GM19035 (cell line): ENCODE results near the gene NUS1.
"Not testable (repeated sequence)": the region's sequence is repeated elsewhere in the genome, so short reads cannot be mapped to it uniquely, and the experiment has no call there.

ENCODE experiments used
- ATAC-seq: cut with Tn5 transposase; IDR thresholded peaks from one replicate; pipeline ENCODE4 v1.9.1; 2021; ENCODE audit not compliant: unreplicated experiment

Gene NUS1

DNA sequence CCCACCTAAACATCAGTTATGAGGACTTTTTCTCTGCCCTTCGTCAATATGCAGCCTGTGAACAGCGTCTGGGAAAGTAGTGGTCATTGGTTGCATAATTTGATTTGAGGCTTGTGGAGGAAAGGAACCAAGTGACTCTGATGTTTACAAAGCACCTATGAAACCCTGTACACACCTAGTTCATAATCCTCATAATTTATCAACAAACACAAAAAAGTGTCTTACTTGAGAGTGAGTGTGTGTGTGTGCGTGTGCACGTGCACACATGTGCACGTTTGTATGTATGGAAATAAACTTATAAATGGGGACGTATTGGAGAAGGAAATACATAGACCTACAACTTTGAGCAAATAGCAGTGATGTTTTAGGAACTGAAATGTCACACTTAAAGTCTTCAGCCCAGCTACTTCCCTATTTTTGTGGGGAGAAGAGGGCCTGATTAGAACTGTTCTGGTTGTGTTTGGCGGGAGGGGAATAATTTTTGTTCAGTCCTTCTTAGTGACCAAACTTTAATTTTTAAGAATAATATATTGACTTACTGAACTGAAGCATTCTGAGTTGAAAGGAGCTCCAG lies 31.8 kb downstream of the NUS1 start:
- not testable (repeated sequence) for ATAC-seq

DNA sequence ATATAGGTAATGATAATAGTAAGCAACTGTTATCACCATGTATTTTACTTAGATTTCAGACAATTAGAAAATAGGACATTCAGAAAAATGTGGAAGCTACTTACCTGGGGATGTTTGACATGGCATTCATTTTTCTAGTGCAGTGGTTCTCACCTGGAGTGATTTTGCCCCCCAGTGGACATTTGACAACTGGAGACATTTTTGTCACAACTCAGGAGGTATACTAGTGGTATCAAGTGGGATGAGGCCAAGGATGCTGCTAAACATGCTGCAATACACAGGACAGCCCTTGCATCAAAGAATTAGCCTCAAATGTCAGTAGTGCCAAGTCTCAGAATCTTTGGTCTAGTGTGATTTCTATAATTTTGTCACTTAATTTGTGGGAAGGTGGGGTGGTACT lies 36.1 kb downstream of the NUS1 start:
- ATAC-seq = no peak

GRCh38 chr6:117718895-117719294 lies 43.6 kb downstream of the NUS1 start:
- no peak for ATAC-seq

DNA sequence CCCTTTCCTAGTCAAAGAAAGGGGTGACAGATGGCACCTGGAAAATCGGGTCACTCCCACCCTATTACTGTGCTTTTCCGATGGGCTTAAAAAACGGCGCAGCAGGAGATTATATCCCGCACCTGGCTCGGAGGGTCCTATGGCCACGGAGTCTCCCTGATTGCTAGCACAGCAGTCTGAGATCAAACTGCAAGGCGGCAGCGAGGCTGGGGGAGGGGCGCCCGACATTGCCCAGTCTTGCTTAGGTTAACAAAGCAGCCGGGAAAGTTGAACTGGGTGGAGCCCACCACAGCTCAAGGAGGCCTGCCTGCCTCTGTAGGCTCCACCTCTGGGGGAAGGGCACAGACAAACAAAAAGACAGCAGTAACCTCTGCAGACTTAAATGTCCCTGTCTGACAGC lies 46.3 kb downstream of the NUS1 start:
- not testable (repeated sequence) for ATAC-seq

- no peak for ATAC-seq
Observed at GRCh38 chr6:117728626-117729025, 53.4 kb downstream of the NUS1 start.

DNA sequence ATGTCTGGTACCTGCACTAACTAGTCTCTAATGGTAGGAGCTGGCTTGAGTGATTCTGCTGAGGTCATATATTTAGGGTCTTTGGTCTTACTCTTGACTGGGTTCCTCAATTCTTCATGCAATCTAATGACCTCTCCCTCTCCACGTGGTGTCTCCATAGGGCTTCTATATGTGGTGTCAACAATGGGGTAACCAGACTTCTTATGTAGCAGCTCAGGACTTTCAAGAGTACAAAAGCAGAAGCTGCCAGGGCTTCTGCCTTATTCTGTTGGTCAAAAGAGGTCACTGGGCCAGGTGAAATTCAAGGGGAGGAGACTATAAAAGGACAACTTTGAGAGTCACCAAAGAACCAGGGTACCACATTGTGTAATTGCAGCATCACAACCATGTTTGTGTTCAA lies 54.3 kb downstream of the NUS1 start:
- ATAC-seq = no peak

DNA sequence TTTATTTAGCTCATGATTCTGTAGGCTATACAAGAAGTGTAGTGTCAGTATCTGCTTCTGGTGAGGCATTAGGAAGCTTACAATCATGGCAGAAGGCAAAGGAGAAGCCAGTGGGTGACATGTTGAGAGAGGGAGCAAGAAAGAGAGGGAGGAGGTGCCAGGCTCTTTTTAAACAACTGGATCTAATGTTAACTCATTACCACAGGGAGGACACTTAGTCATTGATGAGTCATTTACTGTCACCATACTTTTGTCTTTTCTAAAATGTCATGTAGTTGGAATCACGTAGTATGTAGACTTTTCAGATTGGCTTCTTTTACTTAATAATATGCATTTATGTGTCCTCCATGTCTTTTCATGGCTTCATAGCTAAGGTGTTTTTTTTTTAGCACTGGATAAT lies 58.1 kb downstream of the NUS1 start:
- no peak for ATAC-seq

DNA sequence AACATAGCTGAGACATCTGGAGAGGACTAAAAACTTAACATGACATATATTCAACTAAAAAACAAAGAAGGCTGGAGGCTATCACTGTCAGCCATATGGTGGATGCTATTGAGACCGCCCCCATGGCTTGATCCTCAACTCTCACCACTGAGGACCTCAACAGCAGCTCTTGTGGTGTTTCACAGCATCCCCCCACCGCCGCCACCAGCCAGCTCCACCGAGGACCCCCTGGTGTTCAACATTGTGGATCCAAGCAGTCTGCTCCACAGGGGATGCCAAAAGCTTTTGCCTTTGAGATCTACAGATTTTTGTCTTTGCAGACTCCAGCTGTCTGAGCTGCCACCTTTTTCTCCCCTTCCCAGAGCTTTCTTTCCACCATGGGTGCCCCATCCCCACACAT lies 64.6 kb downstream of the NUS1 start:
- no peak for ATAC-seq

DNA sequence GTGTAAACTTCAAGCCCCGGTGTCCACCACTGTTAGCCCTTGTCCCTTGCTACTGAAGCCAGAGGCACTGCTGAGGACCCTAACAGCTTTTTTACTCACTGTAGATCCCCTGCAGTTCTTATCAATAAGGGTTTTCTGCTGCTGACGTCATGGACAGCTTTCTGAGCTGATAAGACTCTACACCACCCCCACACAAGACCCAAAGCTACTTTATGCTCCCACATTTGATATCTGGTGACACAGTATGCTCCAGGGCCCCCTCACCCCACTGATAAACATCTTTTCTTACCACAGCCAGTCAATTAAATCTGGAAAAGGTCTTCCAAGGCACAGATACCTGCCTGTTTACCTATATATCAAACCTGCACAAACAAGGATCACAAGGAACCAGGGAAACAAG lies 65.3 kb downstream of the NUS1 start:
- no peak for ATAC-seq

DNA sequence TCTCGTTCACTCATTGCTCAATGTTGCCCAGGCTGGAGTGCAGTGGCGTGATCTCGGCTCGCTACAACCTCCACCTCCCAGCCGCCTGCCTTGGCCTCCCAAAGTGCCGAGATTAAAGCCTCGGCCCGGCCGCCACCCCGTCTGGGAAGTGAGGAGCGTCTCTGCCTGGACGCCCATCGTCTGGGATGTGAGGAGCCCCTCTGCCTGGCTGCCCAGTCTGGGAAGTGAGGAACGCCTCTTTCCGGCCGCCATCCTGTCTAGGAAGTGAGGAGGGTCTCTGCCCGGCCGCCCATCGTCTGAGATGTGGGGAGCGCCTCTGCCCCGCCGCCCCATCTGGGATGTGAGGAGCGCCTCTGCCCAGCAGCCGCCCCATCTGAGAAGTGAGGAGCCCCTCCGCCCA lies 75.4 kb downstream of the NUS1 start:
- not testable (repeated sequence) for ATAC-seq
